AG10803 (cell line): ENCODE data around the gene RUNX1.

ENCODE experiments used
- DNase-seq: peaks from one replicate; pipeline ENCODE4 v3.0.0; 2010; ENCODE audit warnings: low read depth
- H3K4me3 ChIP-seq: 2 replicates; pipeline ENCODE4 v1.5.1; 2011; ENCODE audit warnings: mild to moderate bottlenecking, low read length, control low read depth
- CTCF ChIP-seq: conservative IDR thresholded peaks from 2 replicates; pipeline ENCODE4 v1.5.1; 2011; ENCODE audit warnings: mild to moderate bottlenecking, low read length, control low read depth, inconsistent platforms

Gene RUNX1

GRCh38 chr21:34803782-34804370 is 245.2 kb downstream of the RUNX1 start:
- DNase-seq = no peak
- no peak overlapping the region for H3K4me3 ChIP-seq
- TF ChIP-seq CTCF = no peak

DNA sequence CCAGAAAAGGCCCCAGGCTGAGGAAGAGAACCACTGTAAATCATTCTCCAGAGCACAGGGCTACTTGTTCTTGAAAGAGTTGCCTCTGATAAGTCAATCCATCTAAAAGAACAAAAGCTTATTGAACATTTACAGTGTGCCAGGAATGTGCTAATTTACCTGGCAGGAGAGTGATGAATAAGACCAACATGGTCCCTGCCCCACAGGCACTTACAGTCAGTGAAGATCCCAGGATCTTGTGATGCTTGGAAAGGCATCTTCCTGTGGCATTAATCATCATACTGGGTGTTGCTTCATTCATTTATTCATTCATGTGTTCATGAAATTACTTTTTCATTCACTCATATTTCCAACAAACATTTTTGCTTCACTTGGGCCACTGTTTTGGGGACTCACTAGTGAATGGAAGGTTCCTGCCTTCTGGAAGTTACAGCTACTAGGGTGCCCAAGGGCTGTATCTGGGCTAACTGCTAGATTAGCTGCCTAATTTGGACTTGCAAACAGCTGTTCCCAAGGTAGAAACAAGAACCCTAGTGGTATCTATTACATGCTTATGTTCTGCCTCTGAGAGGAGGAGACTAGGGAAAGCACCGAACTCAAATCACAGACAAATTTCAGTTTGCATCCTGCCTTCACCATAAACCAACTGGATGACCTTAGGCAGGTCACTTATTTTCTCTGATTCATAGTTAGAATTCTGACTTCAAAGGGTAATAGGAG is 246.8 kb downstream of the RUNX1 start:
- no peak for DNase-seq
- TF ChIP-seq CTCF = no peak
- no peak overlapping the region for H3K4me3 ChIP-seq

DNA sequence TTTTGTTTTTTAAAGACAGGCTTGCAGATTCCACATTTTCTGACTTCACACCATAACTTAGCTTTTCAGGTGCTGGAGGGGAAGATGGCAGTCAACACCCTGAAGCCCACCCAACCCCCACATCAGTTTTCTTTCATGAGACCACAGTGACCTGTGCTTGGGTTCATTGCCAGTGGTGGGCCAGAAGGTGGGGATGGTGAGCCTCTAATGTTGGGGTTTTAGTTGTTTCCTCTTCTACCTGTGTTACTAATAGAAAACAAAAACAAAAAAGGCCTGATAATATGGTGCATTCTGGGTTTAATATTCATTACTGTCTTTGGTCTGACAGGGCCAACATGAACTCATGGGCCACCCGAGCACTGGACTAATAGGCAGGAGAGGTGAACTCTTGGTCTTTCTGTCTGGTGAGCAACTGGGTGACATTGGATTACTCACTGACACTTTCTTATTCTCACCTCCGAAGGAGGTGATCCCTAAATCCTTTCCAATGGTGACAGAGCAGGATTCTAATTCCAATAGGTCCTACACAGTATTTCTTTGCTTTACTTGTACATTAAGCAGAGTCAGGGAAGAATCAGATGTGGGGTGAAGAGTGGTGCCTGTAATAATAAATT is 247.5 kb downstream of the RUNX1 start:
- TF ChIP-seq CTCF = peak; percentile 27; the same call in 1 of the 2 replicates
- no peak for DNase-seq

GRCh38 chr21:34800797-34801518 is 248.1 kb downstream of the RUNX1 start:
- H3K4me3 ChIP-seq = no peak overlapping the region
- TF ChIP-seq CTCF = no peak
- DNase-seq = peak; percentile 73

More for the DNA sequence above, 247.5 kb downstream of the RUNX1 start:
- no peak overlapping the region for H3K4me3 ChIP-seq

- H3K4me3 ChIP-seq = no peak overlapping the region
- no peak for TF ChIP-seq CTCF
- no peak for DNase-seq
Measured at GRCh38 chr21:34799092-34799491, 250.0 kb downstream of the RUNX1 start.

DNA sequence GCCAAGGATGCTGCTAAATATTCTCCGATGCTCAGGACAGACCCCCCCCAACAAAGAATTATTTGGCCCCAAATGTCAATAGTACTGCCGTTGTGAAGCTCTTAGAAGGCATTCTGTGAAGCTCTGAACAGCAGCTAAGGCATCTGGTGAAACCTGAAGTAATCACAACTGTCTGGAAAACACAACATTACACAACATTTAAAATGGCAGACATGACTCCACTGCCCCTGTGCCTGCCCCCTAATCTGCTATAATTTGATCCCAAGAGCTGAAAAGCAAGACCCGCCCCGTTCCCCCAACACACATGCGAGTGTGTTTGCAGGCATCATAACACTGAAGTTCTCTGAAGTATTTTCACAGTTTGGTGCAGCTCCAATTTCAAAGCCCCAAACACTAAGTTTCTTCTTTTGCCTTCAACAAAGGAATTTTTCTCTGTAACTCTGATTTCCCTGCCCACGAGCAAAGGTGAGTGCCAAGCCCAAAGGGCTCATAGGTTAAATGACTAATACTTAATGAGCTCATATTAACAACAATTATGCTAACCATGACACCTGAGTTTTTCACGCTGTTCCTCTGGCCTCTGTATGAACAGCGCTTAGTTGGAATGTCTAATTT is 251.1 kb downstream of the RUNX1 start:
- DNase-seq = no peak
- no peak overlapping the region for H3K4me3 ChIP-seq
- no peak for TF ChIP-seq CTCF
